A549 (cell line): ENCODE measurements around the gene CPE.

Experiments
- ATOH8 ChIP-seq: fragments of 250-450 bp; sonication (Bioruptor Pico); IDR thresholded peaks from 2 replicates; pipeline ENCODE4 v1.5.0; 2020; ENCODE audit warnings: low read depth, mild to moderate bottlenecking, moderate library complexity
- CEBPB ChIP-seq, 2 experiments: fragments of >200 bp in 1 of 2; sonication (Bioruptor Twin) in 1 of 2; formaldehyde crosslinking in 1 of 2; IDR thresholded peaks; 2 replicates each; pipeline ENCODE4 v1.6.1; 2012 to 2016
- CTCF ChIP-seq: fragments of >200 bp; sonication (Bioruptor Twin); formaldehyde crosslinking; IDR thresholded peaks from 3 replicates; pipeline ENCODE4 v1.5.1; 2016
- ESRRA ChIP-seq: fragments of 150-350 bp; IDR thresholded peaks from 2 replicates; pipeline ENCODE4 v1.6.1; 2014; ENCODE audit warnings: mild to moderate bottlenecking, low read length, borderline replicate concordance
- POLR2A ChIP-seq: IDR thresholded peaks from 2 replicates; pipeline ENCODE4 v1.6.1; 2012; ENCODE audit warnings: mild to moderate bottlenecking, low read length

- TF ChIP-seq CTCF (no peak), CEBPB (IDR thresholded peaks at IDR 0.05) (no peak), POLR2A (no peak), ATOH8 (no peak), ESRRA (no peak)
Observed at GRCh38 chr4:165508372-165509120, 129.7 kb downstream of the CPE start.
